Chondrocyte (in vitro differentiated cells): ENCODE measurements around the gene EML4. TPM values are rescaled to one million over a fixed set of nuclear protein-coding genes. Genes with fewer than 3 reads are reported as not detected.

ENCODE experiments used
- DNase-seq: peaks from one replicate; pipeline ENCODE4 v3.0.0; 2021; ENCODE audit warnings: mixed read lengths, low spot score
- H3K27ac Mint-ChIP-seq: one replicate; pipeline ENCODE4 v1.8.0; 2021; ENCODE audit warnings: mild to moderate bottlenecking, moderate library complexity, mixed read lengths; ENCODE audit not compliant: unreplicated experiment
- H3K27me3 Mint-ChIP-seq: 2 replicates; pipeline ENCODE4 v1.8.0; 2021; ENCODE audit warnings: low read depth, mixed read lengths
- H3K36me3 Mint-ChIP-seq: 2 replicates; pipeline ENCODE4 v1.8.0; 2021; ENCODE audit warnings: low read depth, mixed read lengths
- H3K4me1 Mint-ChIP-seq: 2 replicates; pipeline ENCODE4 v1.8.0; 2021; ENCODE audit warnings: low read depth, mild to moderate bottlenecking, mixed read lengths
- H3K4me3 Mint-ChIP-seq: one replicate; pipeline ENCODE4 v1.8.0; 2021; ENCODE audit warnings: mild to moderate bottlenecking, moderate library complexity, mixed read lengths; ENCODE audit not compliant: unreplicated experiment
- H3K9me3 Mint-ChIP-seq: 2 replicates; pipeline ENCODE4 v1.8.0; 2021; ENCODE audit warnings: low read depth, mixed read lengths
- CTCF ChIP-seq: fragments of 200-600 bp; sonication (generic); IDR thresholded peaks from 2 replicates; pipeline ENCODE4 v1.5.0; 2021; ENCODE audit warnings: antibody characterized with exemption, mild to moderate bottlenecking, moderate library complexity
- total RNA-seq: library from RNA; stranded (reverse); gene quantifications from 3 replicates; pipeline ENCODE4 v1.2.1, GENCODE V29; 2021

Gene EML4
- total RNA-seq, 1 donor from 2014 or later, result 50.0 TPM

GRCh38 chr2:42192010-42192373 lies 22.8 kb downstream of the EML4 start:
- TF ChIP-seq CTCF, result no peak
- Mint-ChIP-seq H3K36me3 (no peaks in the 10 kb centered on the region), H3K4me1 (peaks cover 57% of the 10 kb centered on the region), H3K9me3 (no peaks in the 10 kb centered on the region), H3K4me3 (no peak overlapping the region), H3K27ac (no peak overlapping the region), H3K27me3 (no peaks in the 10 kb centered on the region)
- DNase-seq, result no peak

GRCh38 chr2:42192652-42193566 lies 23.8 kb downstream of the EML4 start:
- Mint-ChIP-seq H3K27me3 (no peaks in the 10 kb centered on the region), H3K4me1 (peaks cover 50% of the 10 kb centered on the region), H3K9me3 (no peaks in the 10 kb centered on the region), H3K36me3 (no peaks in the 10 kb centered on the region), H3K4me3 (no peak overlapping the region), H3K27ac (peak overlapping the region; percentile 78)
- DNase-seq, result no peak
- no peak for TF ChIP-seq CTCF

GRCh38 chr2:42193722-42194187 lies 24.6 kb downstream of the EML4 start:
- no peaks in the 10 kb centered on the region for H3K27me3 Mint-ChIP-seq
- no peak for DNase-seq
- no peak overlapping the region for H3K4me3 Mint-ChIP-seq
- H3K27ac Mint-ChIP-seq, result peak overlapping the region; percentile 78
- H3K36me3 Mint-ChIP-seq, result no peaks in the 10 kb centered on the region
- H3K4me1 Mint-ChIP-seq, result peaks cover 56% of the 10 kb centered on the region
- TF ChIP-seq CTCF, result no peak
- H3K9me3 Mint-ChIP-seq, result no peaks in the 10 kb centered on the region

GRCh38 chr2:42194428-42194827 lies 25.3 kb downstream of the EML4 start:
- H3K36me3 Mint-ChIP-seq, result no peaks in the 10 kb centered on the region
- no peak for TF ChIP-seq CTCF
- DNase-seq, result no peak
- H3K9me3 Mint-ChIP-seq, result no peaks in the 10 kb centered on the region
- no peaks in the 10 kb centered on the region for H3K27me3 Mint-ChIP-seq
- H3K4me1 Mint-ChIP-seq, result peaks cover 63% of the 10 kb centered on the region
- peak overlapping the region; percentile 75 for H3K27ac Mint-ChIP-seq
- H3K4me3 Mint-ChIP-seq, result no peak overlapping the region

- Mint-ChIP-seq H3K27me3 (no peaks in the 10 kb centered on the region), H3K36me3 (no peaks in the 10 kb centered on the region), H3K9me3 (no peaks in the 10 kb centered on the region), H3K27ac (no peak overlapping the region), H3K4me3 (no peak overlapping the region), H3K4me1 (peaks cover 73% of the 10 kb centered on the region)
- no peak for TF ChIP-seq CTCF
- no peak for DNase-seq
Observed at GRCh38 chr2:42195559-42195958, 26.4 kb downstream of the EML4 start.
